Ascending aorta (tissue), 2 donors: ENCODE data around the gene PPP4C. TPM values are rescaled to one million over a fixed set of nuclear protein-coding genes. Genes with fewer than 3 reads are reported as not detected.

Experiments used
- DNase-seq, 2 donors: peaks; one replicate each; pipeline ENCODE4 v3.0.0-alpha.2; 2019; ENCODE audit warnings: low spot score in 2 of 2
- H3K27ac ChIP-seq, 2 donors: fragments of 200-600 bp; sonication (generic); one replicate each; pipeline ENCODE4 v1.5.1; 2016 to 2017; ENCODE audit warnings: mild to moderate bottlenecking in 1 of 2
- H3K27me3 ChIP-seq: fragments of 200-600 bp; sonication (generic); one replicate; pipeline ENCODE4 v1.5.1; 2017
- H3K36me3 ChIP-seq, 2 donors: fragments of 200-600 bp; sonication (generic); one replicate each; pipeline ENCODE4 v1.5.1; 2016
- H3K4me1 ChIP-seq, 2 donors: fragments of 200-600 bp; sonication (generic); one replicate each; pipeline ENCODE4 v1.5.1; 2016 to 2017; ENCODE audit warnings: mild to moderate bottlenecking in 1 of 2
- H3K4me3 ChIP-seq, 2 donors: fragments of 200-600 bp; sonication (generic); one replicate each; pipeline ENCODE4 v1.5.1; 2016 to 2017; ENCODE audit warnings: mild to moderate bottlenecking in 1 of 2
- H3K9me3 ChIP-seq, 2 donors: fragments of 200-600 bp; sonication (generic); one replicate each; pipeline ENCODE4 v1.5.1; 2016
- intact Hi-C: fragments of 100-400 bp; cut with DNase I; formaldehyde crosslinking; loops from one replicate; pipeline ENCODE4 v1.15.1; 2023
- total RNA-seq: library from RNA; depleted of rRNA; stranded (reverse); fragments of >200 nt; gene quantifications from one replicate; pipeline ENCODE4 v1.1.0, GENCODE V29; 2016
- TF ChIP-seq, protein P1 (sequence below), 3 experiments: fragments of 200-600 bp in 2 of 3; fragments of 450-650 bp in 1 of 3; sonication (generic) in 2 of 3; IDR thresholded peaks; one replicate each; pipeline ENCODE4 v1.5.1; 2016 to 2019; ENCODE audit warnings: antibody characterized with exemption in 3 of 3, mild to moderate bottlenecking in 1 of 3, moderate library complexity in 1 of 3

Gene PPP4C
- 50.7 TPM for total RNA-seq

DNA sequence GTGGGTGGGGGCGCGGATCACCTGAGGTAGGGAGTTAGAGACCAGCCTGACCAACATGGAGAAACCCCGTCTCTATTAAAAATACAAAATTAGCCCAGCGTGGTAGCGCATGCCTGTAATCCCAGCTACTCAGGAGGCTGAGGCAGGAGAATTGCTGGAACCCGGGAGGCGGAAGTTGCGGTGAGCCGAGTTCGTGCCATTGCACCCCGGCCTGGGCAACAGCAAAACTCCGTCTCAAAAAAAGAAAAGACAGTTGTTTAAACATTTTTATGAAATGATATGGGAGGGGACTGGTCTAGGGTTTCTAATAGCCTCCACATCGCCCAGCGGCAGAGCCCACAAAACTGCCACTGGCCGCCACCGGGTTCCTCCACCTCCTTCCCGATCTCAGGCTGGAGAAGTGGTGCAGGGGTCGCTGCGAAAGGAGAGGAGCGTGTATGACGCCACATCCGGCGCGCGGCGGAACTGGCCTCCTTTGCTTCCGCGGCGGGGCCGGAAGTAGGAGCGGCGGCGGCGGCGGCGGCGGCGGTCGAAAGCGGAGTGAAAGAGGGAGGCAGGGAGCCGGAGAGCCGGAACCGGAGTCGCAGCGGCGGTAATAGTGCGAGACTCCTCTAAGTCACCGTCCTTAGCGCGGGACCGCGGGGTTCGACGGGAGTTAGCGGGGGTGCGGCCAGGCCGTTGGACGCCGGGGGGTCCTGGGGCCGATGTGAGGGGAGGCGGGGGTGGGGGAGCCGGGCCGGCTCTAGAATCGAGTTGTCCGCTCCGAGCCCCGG, at the start of gene PPP4C:
PPP4C (plus strand) TSS at position 492 of the 773 bp plus-strand sequence. CDS start 384 bp downstream, outside the sequence.
- Histone ChIP-seq H3K9me3 (no peaks in the 10 kb centered on the region), H3K27me3 (no peaks in the 10 kb centered on the region), H3K27ac (peak within 1 kb of the TSS; percentile 92 to 93), H3K4me1 (peaks cover 6 to 19% of the 10 kb centered on the region in 2 donors), H3K4me3 (peak within 1 kb of the TSS; percentile 69 to 96), H3K36me3 (peaks cover 44 to 51% of the 10 kb centered on the region in 2 donors)
- TF ChIP-seq, protein P1, sequence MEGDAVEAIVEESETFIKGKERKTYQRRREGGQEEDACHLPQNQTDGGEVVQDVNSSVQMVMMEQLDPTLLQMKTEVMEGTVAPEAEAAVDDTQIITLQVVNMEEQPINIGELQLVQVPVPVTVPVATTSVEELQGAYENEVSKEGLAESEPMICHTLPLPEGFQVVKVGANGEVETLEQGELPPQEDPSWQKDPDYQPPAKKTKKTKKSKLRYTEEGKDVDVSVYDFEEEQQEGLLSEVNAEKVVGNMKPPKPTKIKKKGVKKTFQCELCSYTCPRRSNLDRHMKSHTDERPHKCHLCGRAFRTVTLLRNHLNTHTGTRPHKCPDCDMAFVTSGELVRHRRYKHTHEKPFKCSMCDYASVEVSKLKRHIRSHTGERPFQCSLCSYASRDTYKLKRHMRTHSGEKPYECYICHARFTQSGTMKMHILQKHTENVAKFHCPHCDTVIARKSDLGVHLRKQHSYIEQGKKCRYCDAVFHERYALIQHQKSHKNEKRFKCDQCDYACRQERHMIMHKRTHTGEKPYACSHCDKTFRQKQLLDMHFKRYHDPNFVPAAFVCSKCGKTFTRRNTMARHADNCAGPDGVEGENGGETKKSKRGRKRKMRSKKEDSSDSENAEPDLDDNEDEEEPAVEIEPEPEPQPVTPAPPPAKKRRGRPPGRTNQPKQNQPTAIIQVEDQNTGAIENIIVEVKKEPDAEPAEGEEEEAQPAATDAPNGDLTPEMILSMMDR (IDR thresholded peaks at IDR 0.05) = peak in 1 of 3 experiments; percentile 17
- DNase-seq = peak; percentile 46 to 95
- intact Hi-C loops = loop anchor here (1.0 to 2.0 kb wide), 2 partner anchors 10 to 15 kb away; partner anchors contain the start of genes ALDOA and TBX6

DNA sequence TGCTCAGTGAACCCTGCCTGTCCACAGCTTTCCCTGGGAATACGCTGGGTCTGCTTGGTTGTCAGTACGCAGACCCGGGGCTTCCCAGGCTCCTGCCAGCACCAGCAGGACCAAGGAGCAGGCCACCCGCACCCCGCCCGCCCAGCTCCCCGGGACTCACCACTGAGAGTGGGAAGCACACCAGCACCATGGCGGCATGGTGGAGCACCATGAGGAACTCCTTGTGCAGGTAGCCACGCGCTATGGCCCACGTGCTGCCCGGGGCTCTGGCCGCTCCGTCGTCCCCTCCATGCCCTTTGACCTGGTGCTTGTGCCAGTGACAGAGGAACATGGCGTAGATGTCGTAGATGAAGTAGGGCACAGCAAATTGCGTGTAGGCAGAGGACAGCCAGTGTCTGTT, 49.3 kb upstream of the PPP4C start:
- H3K4me1 ChIP-seq = peaks cover 4 to 5% of the 10 kb centered on the region in 2 donors
- DNase-seq = no peak
- no peaks in the 10 kb centered on the region for H3K9me3 ChIP-seq
- intact Hi-C loops = no loop called here
- no peak overlapping the region for H3K27ac ChIP-seq
- H3K27me3 ChIP-seq = peaks cover 12% of the 10 kb centered on the region
- H3K4me3 ChIP-seq = no peak overlapping the region
- H3K36me3 ChIP-seq = no peaks in the 10 kb centered on the region
- TF ChIP-seq, protein P1 (IDR thresholded peaks at IDR 0.05) = no peak

DNA sequence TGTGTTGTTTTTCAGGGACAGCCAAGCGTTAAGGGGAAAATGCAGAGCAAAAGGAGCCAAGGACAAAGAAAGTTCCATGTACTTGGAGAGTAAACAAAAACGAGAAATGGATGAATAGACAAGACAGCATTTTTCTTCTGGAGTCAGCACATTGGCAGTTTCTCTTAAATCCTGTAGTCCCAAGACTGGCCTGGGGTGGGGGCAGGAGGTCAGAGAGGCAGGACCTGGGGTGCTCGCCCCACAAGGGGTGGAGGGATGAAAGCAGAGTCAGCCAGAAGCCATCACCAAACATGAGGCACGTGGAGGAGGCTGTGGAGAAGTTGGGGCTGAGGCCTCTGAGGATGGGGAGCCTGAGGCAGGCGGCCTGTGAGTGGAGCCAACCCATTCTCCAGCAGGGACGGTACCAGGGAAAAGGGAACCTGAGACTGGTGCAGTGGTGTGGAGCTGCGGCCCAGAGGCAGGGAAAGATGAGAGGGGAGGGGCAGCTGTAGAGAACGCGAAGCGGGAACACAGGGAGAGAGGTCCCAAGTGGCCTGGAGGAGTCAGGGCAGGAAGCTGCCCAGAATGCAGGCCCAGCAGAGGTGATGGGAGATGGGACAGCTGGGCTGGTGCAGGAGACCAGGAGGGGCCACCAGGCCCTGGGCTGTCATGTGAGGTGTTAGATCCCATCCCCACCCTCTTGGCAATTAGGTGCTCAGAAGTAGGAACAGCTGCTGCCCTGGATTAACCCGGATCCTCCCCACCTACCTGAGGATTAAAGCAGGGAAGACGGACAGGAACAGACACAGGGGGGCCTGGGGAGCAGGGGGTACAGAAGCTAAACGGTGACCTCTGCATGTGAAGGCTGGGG, 48.0 kb upstream of the PPP4C start:
- Histone ChIP-seq H3K4me1 (peaks cover 4 to 5% of the 10 kb centered on the region in 2 donors), H3K27ac (no peak overlapping the region), H3K27me3 (peaks cover 22% of the 10 kb centered on the region), H3K36me3 (no peaks in the 10 kb centered on the region), H3K9me3 (no peaks in the 10 kb centered on the region), H3K4me3 (no peak overlapping the region)
- intact Hi-C loops = no loop called here
- no peak for DNase-seq
- TF ChIP-seq, protein P1 (IDR thresholded peaks at IDR 0.05) = no peak

DNA sequence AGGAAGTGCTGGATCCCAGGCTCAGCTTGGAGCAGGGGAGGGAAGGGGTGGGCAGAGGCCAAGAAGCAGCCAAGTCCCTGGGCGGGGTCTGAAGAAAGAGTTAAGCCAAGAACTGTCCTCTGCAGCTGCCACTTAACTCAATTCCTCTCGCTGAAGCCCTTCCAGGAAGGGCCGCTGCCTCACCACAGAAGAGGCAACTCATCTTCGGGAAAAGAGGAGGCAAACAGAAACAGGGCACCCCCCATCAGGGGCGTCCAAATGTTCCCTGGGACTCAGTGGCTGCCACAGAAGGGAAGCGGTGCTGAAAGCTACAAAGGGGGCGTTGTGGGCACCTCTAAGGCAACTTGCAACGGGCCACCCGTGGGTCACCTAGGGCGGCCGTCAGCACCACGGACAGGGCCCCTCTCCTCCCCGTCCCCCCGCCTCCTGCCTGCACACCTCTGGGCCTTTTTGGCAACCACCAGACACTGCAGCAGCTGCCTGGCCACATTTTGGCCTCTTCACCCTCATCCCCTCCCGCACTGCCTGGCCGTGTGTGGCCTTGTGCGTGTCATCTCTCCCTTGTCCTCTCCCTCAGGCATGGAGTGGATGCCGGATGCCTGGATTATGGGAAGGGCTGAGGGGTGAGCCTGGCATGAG, 47.2 kb upstream of the PPP4C start:
- no peak for DNase-seq
- Histone ChIP-seq H3K27me3 (peaks cover 27% of the 10 kb centered on the region), H3K27ac (no peak overlapping the region), H3K9me3 (no peaks in the 10 kb centered on the region), H3K36me3 (no peaks in the 10 kb centered on the region), H3K4me3 (no peak overlapping the region), H3K4me1 (peaks cover 4 to 5% of the 10 kb centered on the region in 2 donors)
- intact Hi-C loops = no loop called here
- TF ChIP-seq, protein P1 (IDR thresholded peaks at IDR 0.05) = no peak

DNA sequence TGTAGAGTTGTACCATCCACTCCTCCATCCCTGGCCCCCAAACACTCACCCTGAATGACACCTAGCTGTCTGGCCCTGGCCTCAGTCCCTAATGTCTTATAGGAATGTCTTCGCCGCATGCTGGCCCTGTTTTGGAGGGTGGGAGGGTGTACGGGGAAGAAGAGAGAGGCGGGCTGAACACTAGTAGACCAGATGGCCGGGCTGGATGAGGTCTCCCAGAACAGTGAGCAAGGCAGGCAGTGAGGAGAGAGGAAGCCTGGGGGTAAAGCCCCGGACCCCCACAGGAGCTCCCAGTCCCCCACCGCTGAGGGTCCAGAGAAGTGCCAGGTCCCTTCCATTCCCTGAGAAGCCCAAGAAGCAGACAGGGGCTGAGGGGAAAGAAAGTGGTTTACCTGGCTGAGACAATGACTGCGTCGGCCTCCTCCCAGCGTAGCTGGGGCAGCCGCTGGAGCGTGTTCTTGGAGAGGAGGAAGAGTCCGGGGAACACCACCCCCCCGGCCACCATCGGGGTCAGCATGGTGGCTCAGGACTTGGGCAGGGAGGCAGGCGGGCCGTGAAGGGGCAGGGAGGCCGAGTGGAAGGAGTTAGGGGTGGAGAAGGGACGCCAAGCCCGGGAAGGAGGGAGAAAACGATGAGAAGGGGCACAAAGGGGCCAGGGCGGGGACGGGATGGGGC, 45.6 kb upstream of the PPP4C start:
- Histone ChIP-seq H3K4me3 (no peak overlapping the region), H3K27me3 (peaks cover 28% of the 10 kb centered on the region), H3K9me3 (no peaks in the 10 kb centered on the region), H3K36me3 (no peaks in the 10 kb centered on the region), H3K4me1 (peaks cover 4 to 5% of the 10 kb centered on the region in 2 donors), H3K27ac (no peak overlapping the region)
- intact Hi-C loops = no loop called here
- TF ChIP-seq, protein P1 (IDR thresholded peaks at IDR 0.05) = no peak
- no peak for DNase-seq
